Large intestine (tissue), 3 donors: ENCODE measurements around the gene MCCD1. TPM values are rescaled to one million over a fixed set of nuclear protein-coding genes. Genes with fewer than 3 reads are reported as not detected.

Experiments
- DNase-seq, 2 donors: peaks; one replicate each; pipeline versions ENCODE4 v3.0.0 to v3.0.0-alpha.2; 2013
- H3K27ac ChIP-seq: one replicate; pipeline ENCODE4 v1.5.1; 2013; ENCODE audit warnings: low read length
- H3K27me3 ChIP-seq: 2 replicates; pipeline ENCODE4 v1.6.1; 2013; ENCODE audit warnings: low read length; ENCODE audit not compliant: control insufficient read depth, insufficient read depth
- H3K36me3 ChIP-seq: 2 replicates; pipeline ENCODE4 v1.6.1; 2013; ENCODE audit warnings: low read length; ENCODE audit not compliant: control insufficient read depth, insufficient read depth
- H3K4me1 ChIP-seq: one replicate; pipeline ENCODE4 v1.6.1; 2013; ENCODE audit warnings: low read length; ENCODE audit not compliant: control insufficient read depth, insufficient read depth
- H3K4me3 ChIP-seq: one replicate; pipeline ENCODE4 v1.5.1; 2013; ENCODE audit warnings: low read length
- H3K9me3 ChIP-seq: one replicate; pipeline ENCODE4 v1.6.1; 2013; ENCODE audit warnings: mild to moderate bottlenecking, low read depth, low read length, moderate library complexity; ENCODE audit not compliant: control insufficient read depth
- WGBS: methylation state at CpG from one replicate; pipeline ENCODE4 v1.1.5; 2013; ENCODE audit warnings: low lambda C conversion rate; ENCODE audit not compliant: insufficient coverage; 5-methylcytosine and 5-hydroxymethylcytosine counted together
- polyA plus RNA-seq: library from polyadenylated mRNA; unstranded; fragments of 120-200 nt; gene quantifications from one replicate; pipeline ENCODE4 v1.2.1, GENCODE V29; 2013

Gene MCCD1
- polyA plus RNA-seq, 1 donor: not detected

- WGBS: no CpG with 5 or more reads among the region's 3 CpGs
- Histone ChIP-seq H3K4me1 (peaks cover 7% of the 10 kb centered on the region), H3K4me3 (no peak overlapping the region), H3K36me3 (no peaks in the 10 kb centered on the region), H3K9me3 (peaks cover 3% of the 10 kb centered on the region), H3K27ac (no peak overlapping the region), H3K27me3 (peaks cover 30% of the 10 kb centered on the region)
- DNase-seq: no peak
Observed at GRCh38 chr6:31579119-31579505, 50.4 kb downstream of the MCCD1 start.

Other genes starting within 250 kb of the MCCD1 start
- 353 TPM for gene HLA-B, start 171.8 kb upstream of the MCCD1 start, polyA plus RNA-seq
- 4.2 TPM for gene MICA, start 125.4 kb upstream of the MCCD1 start, polyA plus RNA-seq
- 0.73 TPM for gene MICB, start 30.8 kb upstream of the MCCD1 start, polyA plus RNA-seq
- gene DDX39B, start 13.0 kb downstream of the MCCD1 start, polyA plus RNA-seq: 499 TPM
- gene ATP6V1G2, start 17.6 kb downstream of the MCCD1 start, polyA plus RNA-seq: 9.1 TPM
- 23.4 TPM for gene NFKBIL1, start 18.6 kb downstream of the MCCD1 start, polyA plus RNA-seq
- gene LTA, start 43.3 kb downstream of the MCCD1 start, polyA plus RNA-seq: 0.96 TPM
- gene TNF, start 46.6 kb downstream of the MCCD1 start, polyA plus RNA-seq: 1.5 TPM
- 20.1 TPM for gene LTB, start 53.5 kb downstream of the MCCD1 start, polyA plus RNA-seq
- 19.8 TPM for gene LST1, start 57.3 kb downstream of the MCCD1 start, polyA plus RNA-seq
- gene NCR3, start 64.0 kb downstream of the MCCD1 start, polyA plus RNA-seq: 1.7 TPM
- gene AIF1, start 86.3 kb downstream of the MCCD1 start, polyA plus RNA-seq: 57.1 TPM
- gene PRRC2A, start 91.8 kb downstream of the MCCD1 start, polyA plus RNA-seq: 122 TPM
- 220 TPM for gene BAG6, start 123.7 kb downstream of the MCCD1 start, polyA plus RNA-seq
- 14.1 TPM for gene APOM, start 126.9 kb downstream of the MCCD1 start, polyA plus RNA-seq
- gene C6orf47, start 131.8 kb downstream of the MCCD1 start, polyA plus RNA-seq: 21.5 TPM
- gene GPANK1, start 136.0 kb downstream of the MCCD1 start, polyA plus RNA-seq: 21.4 TPM
- 196 TPM for gene CSNK2B, start 137.1 kb downstream of the MCCD1 start, polyA plus RNA-seq
- gene LY6G5B, start 141.0 kb downstream of the MCCD1 start, polyA plus RNA-seq: 18.7 TPM
- gene LY6G5C, start 152.1 kb downstream of the MCCD1 start, polyA plus RNA-seq: 2.6 TPM
- gene ABHD16A, start 174.4 kb downstream of the MCCD1 start, polyA plus RNA-seq: 62.5 TPM
- 0.07 TPM for gene LY6G6F, start 177.9 kb downstream of the MCCD1 start, polyA plus RNA-seq
- gene LY6G6D, start 186.4 kb downstream of the MCCD1 start, polyA plus RNA-seq: 0.19 TPM
- gene LY6G6C, start 192.8 kb downstream of the MCCD1 start, polyA plus RNA-seq: 0.25 TPM
- gene MPIG6B, start 194.4 kb downstream of the MCCD1 start, polyA plus RNA-seq: 0.88 TPM
- gene DDAH2, start 200.3 kb downstream of the MCCD1 start, polyA plus RNA-seq: 82.6 TPM
- gene CLIC1, start 207.6 kb downstream of the MCCD1 start, polyA plus RNA-seq: 486 TPM
- 51.0 TPM for gene MSH5, start 211.0 kb downstream of the MCCD1 start, polyA plus RNA-seq
- gene SAPCD1, start 233.7 kb downstream of the MCCD1 start, polyA plus RNA-seq: 15.0 TPM
- 10.1 TPM for gene VWA7, start 248.4 kb downstream of the MCCD1 start, polyA plus RNA-seq